Stimulated activated CD8-positive, alpha-beta memory T cell treated with anti-CD3 and anti-CD28 coated beads, Interleukin-12 subunit alpha, Interleukin-12 subunit beta, amount 100 ng/mL, for 4 hours (primary cell): ENCODE data around the gene GPR132.

Source experiments
- DNase-seq: peaks from one replicate; pipeline ENCODE4 v3.0.0-alpha.2; 2020; ENCODE audit warnings: low read depth

GPR132 gene

DNA sequence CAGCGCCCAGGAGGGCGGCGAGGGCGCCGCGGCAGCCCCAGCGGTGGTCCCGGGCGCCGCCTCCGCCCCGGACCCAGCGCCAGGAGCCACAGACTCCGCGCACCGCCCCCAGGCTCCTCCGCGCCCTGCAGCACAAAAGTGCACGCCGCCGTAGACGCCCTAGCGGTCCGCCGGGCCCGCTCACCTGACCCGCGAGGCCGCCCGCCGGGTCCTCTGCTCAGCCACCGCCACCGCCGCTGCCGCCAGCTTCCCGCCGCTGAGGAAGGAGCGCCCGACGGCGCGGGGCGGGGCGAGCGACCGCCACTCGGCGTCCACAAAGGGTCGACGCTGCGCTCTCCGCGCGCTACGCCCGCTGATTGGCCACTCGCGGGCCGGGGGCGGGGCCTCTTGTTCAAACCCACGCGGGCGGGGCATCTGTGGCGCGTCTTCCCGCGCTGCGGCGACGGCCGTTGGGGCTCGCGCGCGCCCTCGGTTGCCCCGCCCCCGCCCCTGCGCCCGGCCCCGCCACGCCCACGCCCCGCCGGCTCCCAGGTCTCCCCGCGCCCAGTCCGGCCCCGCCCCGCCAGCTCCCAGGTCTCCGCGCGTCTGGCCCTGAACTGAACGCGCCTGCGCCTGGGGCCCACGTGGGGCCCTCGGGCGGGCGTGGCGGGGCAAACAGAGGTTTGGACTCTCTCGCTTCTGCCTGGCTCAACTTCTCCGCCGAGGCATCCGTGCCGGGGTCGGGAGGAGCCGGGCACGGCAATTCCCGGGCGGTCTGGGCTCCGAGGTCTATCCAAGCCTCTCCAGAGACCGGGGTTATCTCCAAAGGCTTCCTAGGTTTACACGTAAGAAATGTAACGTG is 44.2 kb downstream of the GPR132 start, which contains the start of gene CDCA4:
Gene CDCA4 (minus strand): TSS at position 269 of the 841 bp plus-strand sequence. CDS start 9,154 bp downstream, outside the sequence.
- peak; percentile 98 for DNase-seq

DNA sequence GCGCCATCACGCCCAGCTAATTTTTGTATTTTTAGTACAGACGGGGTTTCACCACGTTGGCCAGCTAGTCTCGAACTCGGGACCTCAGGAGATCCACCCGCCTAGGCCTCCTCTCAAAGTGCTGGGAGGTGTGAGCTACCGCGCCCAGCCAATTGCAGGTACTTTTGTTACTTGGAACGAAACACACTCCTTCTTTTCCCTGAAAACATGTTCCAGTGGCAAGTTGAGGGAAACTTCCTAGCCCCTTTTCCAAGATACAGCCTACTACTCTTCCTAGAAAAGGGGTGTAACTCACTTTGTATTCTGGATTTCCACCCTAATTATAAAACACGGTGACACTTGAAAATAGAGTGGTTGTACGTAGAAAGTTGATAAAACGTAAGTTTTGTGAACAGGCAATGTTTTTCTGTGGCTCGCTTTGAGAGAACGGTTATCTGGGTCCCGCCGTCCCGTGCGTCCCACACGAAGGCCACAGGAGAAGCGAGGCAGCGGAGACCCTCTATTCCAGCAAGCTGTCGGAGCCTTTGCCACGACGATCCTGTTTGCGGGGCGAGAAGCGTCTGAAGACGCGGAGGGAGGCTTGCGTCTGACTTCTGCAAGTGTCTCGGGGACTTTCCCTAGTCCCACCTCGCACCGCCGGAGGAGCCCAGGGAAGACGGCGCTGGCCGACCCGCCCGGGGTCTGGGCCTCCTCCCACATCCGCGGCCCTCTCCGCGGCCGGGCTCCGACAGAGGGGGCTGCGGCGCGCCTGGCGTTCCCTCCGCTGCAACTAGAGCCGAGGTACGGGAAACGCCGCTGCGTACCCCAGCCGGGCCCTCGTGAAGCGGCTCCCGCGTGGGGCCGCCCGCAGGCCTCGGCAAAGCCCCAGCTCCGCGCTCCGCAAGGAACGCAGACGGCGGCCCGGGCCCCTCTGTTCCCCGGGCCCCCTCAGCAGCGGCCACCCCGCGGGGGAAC is 45.1 kb downstream of the GPR132 start:
- DNase-seq, result peak; percentile 48

DNA sequence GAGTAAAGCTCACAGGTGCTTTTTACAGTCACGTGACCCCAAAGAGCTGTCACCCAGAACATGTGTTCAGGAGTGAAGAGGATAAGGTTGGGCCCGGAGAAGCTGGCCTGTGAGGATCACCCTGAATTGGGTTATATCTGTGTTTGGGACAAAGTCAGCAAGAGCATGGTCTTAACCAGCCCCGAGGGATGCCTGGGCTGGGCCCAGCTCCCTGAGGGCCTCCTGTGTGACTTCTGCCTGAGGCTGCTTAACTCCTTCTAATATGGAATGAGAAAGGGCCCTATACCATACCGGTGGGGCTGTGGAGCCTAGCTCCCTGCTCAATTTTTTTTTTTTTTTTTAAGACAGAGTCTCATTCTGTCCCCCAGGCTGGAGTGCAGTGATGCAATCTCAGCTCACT is 46.8 kb downstream of the GPR132 start:
- no peak for DNase-seq

DNA sequence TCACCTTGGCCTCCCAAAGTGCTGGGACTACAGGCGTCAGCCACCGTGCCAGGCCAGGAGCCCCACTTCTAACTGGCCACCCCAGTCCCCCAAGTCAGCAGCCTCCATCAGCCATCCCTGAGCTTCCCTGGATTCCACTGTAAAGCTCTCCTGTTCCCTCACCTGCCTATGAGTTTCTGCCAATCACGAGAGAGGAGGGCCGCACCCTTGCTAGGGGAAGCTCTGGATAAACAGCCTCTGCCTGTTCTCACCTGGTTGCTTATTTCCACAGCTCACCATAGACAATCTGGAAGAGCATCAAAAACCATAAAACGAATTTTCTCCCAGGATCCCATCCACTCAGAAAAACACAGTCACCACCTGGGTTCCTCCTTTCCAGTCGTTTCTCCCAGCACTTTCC is 49.3 kb downstream of the GPR132 start:
- no peak for DNase-seq

DNA sequence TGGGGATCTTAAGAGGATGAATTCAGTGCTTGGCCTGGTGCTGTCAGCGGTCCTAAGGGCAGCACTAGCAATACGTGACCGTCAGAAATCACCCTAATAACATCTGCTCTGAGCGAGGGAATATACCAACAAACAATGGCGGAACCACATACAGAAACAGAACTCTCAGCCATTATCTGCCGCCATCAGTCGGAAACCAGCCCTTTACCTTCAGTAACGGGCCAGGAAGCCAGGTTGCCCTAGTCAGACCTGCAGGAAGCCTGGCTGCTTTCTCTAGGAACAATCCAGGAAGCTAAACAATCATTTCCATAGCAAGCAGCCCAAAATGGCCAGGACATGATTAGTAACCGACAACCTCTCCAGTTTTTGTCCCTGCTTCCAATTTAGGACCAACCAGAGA is 50.0 kb downstream of the GPR132 start:
- no peak for DNase-seq

DNA sequence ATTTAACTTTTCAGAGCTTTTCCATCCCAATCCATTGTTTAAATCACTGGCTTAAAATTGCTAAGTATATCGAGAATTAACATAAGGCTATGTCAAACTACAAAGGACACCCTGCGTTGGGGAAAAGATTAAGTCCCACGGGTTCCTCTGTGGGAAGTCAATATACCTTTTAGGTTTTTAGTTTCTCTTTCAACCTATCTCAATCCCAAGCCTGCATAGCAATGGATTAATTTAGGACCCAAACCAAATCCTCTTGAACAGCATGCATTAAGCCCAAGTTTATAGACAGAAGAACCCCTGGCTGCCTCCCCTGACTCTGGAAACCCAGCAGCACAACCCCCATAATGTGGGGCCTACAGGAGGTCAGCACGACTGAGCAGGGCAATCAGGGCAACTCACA is 50.6 kb downstream of the GPR132 start:
- DNase-seq, result no peak

DNA sequence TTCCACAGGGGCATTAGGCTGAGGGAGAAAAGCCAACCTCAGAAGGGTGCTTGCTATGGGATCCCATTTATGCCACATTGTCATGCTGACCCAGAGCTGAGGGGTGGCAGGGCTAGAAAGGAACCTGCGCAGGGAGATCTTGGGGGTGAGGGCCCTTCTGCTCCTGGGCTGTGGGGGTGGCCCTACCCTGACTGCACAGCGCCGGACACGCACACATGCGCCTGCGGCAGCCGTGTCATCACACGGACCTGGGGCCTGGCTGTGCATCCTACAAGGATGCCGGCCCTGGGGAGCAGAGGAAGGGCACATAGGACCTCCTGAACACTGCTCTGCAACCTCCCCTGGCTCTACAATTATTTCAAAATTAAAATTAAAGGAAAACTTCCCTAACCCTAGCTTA is 51.2 kb downstream of the GPR132 start:
- no peak for DNase-seq

DNA sequence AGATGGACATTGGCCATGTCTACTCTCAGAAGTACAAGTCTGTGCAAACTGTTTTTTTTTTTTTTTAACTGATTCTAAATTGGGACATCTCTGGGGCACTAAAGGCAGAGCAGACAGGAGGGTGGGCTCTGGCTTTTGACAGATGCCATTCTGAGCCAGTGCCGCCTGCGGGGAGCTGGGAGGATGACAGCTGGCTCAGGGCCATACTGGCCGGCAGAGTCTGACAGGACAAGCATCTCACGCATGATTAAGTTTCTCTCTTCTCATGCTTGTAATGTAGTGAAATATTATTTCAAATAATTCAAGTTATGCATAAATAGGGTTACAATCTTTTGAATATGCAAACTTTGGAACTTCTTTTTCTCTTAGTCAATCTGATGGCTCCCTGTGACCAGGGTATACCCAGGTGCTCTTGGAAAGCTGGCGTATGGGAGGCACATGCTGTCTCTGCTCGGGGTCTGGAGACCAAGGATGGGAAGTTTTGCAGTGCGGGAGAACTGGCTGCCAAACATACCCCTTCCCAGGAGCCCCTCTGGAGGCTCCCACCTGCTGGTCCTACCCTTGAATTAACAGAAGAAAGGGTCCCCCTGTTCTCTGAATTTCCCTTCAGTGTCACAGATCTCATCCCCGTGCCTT is 52.0 kb downstream of the GPR132 start:
- no peak for DNase-seq

DNA sequence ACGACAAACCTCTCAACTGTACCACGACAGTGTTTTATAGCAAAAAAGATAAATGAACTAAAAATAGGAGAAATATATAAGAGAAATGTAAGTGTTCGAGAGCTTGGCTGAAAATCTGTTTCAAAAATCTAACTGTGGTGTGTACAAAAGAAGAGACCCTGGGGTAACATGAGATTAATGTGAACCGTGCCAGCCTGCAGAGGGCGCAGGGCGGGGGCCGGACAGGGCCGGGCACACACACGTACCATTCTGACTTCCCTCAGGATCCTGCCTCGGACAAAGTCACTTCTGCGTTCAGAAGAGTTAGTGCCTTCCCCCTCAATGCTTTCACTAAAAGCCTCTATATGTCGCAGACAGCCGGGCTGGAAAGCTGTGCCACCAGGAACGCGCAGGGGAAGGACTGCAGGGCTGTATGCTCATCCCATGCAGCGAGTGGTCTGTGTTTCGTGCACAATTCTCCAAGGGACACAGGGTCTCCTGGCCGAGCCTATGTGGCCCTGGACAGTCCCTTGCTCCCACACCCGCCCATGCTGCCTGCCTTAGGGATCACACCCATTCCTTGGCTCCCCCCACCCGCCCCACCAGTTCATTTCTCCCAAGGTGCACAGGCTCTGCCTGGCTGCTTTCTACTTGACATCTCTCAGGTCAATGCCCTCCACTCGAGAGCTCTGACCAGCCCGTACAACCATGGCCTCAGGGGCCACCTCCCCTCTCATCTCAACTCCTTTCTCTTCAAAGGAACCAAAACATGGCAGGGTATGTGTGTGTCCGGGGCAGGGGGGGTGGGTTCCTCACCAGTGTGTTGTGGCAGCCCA is 52.9 kb downstream of the GPR132 start:
- DNase-seq, result no peak

DNA sequence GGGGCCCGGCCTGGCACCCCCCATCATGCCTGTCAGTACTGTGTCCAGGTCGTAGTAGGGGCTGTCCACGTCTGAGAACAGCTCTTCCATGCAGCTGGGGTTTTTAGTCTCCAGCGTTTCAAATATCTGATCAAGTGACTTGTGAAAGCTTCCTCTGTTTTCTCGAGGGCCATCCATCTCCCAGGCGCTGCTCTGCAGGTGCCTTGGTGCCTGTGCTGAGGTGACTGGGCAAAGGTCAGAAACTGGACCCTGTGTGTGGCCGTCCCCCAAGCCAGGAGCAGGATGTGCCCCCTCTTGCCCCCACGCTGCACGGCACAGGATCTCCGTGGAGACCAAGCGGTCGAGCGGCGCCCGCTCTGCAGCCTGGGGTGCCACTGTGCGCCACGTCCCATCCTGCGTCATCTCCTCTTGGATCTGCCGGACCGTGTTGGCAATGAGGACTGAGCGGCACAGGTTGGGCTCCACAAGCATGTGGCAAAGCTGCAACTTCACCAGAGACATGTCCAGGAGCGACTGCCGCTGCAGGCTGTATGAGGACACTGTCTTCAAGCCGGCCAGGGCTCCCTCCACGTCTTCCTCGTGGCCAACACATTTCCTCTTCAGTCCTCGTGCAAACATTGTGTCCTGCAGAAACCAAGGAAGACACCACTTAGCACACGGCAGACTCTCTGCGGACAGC is 53.8 kb downstream of the GPR132 start:
- DNase-seq, result no peak

DNA sequence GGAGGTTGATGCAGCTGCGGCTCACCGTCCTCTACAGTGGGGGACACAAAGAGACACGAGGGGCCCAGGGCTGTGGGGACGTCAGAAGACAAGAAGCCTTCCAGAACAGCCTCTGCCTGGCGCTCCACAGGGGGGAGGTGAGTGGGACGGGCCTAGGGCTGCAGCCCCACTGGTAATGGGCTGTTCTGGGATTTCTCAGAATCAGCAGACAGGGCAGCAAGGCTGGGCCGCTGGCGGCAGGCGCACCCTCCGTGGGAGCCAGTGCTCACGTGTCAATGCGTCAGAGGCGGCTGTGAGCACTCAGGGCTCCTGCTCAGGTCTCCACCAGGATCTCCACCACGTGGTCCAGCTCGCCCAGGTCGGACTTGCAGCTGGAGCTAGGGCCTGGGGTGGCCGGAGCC is 54.3 kb downstream of the GPR132 start:
- DNase-seq, result no peak

DNA sequence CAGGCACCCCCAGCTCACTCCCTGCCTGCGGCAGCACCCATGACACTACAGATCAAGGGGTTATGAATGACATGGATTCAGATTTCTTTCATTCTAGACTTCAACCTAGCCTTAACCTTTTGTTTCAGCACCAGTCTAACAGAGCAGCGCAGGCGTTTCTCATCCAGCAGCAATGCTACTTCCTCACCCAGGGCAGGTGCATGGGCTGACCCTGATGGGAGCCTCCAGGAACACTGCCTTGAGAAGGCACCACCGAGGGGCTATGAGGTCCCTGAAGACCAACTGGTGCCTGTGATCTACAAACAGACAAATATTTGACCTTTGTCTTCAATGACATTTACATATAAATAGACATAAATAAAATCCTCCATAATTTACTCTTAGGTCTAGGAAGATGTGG is 55.1 kb downstream of the GPR132 start:
- DNase-seq, result no peak

DNA sequence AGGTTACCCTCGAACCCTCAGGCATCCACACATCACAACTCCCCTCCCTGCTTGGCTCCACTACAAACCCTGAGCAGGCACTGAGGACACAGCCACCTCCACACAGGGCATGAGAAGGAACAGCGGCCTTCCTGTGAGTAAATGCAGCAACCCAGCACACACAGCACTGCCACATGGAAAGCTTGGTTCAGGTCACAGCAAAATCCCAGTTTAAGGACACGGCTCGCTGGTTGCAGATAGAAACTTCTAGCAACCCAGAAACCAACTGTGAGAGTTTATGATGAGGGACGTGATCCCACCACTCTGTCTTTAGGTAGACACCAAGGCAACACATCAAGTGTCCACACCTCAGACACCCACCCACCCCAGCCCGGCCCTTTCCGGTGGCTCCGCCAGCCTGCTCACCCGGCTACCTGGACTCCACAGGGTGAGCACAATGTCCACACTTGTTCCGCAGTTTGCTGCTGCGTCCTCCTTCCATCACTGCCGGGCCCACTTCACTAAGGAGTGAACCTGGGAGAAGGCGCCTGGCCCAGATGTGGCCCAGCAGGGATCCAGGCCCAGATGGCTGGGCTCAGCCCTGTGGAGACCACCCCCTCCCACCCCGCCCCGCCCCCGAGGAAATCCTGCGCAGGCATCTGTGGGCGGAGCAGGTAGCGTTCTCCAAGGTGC is 57.5 kb downstream of the GPR132 start:
- DNase-seq, result no peak

DNA sequence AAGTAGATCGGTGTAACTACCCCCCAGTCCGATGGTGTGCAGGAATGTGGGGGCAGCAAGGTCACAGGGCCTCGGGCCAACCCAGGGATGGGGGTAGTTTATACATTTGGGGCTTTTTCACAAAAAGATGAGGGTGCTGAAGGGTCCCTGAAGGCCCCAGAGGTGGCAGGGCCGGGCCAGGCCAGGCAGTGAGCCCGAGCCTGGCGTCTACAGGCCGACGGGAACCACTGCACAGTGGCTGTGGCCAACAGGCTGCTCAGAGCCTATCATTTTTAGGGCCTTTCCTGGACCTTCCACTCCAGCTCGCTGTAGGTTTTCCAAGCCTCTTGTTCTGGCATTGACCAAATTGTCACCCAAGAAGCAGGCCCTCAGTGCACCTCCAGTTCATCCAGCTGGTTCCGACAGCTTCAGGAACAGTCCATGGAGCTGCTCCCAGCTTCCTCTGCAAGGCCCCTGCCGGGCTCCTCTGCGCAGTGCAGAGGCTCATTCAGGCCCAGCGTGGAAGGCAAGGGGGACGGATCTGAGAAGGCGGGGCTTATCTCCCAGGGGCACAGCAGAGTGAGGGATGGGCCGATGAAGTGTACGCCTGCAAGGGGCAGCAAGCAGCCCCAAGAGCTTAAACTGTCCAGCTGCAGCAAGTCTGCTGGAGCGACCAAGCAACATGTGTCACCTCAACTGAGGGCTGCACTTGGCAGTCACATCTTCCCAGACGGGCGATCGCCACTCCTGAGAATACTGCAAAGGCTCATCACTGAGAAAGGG is 58.2 kb downstream of the GPR132 start:
- no peak for DNase-seq

DNA sequence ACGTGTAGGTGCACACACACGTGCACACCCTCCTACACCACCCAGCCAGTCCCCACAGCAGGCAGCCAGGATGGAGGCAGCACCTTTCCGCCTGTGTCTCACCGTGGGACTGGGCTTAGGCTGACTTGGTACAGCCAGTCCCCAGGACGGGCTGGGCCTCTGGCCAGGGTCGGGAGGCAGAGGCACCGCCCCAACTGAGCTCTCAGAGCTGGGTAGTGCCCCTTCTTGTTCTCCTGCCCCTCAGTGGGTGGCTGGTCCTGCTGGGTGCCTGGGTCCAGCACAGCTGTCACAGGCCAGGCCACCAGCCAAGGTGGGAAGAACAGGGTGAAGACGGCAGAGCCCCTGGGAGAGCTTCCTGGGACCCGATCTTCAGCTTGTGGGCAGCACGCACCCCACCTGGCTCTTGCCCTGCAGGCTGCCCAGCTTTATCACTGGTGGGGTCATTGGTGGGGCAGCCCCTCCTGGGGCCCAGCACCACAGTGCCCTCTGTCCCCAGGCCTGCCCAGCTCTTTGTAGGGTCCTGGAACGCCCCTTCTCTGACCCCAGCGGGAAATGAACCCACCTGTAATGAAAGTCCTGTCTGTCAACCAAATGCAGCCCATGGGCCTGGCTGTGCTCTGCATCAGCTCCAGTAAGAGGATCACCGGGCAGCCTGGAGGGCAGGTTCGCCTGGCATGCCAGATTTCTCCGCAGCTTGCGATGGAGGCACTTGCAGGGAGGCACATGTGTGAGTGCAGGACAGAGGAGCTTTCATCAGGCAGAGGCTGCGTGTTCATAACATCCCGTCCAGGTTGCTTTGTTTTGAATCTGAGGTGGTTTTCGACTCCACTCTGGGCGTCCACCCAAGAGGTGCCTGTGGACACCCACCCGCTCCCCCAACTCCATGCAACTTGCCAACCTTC is 59.0 kb downstream of the GPR132 start:
- DNase-seq, result no peak

DNA sequence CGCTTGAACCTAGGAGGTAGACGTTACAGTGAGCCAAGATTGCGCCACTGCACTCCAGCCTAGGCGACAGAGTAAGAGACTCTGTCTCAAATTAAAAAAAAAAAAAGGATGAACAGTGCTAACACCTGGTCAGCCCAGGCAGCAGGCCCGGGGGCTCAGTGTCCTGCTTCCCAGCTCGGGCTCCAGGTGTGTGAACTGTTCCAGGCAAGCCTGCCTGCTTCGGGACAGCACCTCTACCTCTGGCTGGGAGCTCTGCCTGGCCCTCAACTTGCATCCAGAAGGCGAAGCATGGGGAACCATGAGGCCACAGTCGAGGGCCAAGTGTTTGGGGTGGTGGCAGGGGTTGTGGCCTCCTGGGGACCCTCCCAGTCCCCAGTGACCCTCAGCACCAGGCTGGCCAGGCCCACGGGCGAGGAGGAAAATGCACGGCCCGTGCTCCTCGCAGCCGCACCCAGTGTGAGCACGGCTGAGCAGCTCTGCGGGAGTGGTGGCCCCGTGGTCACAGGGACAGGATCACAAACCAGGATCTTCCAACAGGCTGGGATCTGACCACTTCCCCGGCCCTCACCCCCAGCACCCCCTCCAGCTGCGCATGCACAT is 59.8 kb downstream of the GPR132 start:
- no peak for DNase-seq
